Neural cell (in vitro differentiated cells): Measurements from ENCODE around the gene GUSB. TPM values are rescaled to one million over a fixed set of nuclear protein-coding genes. Genes with fewer than 3 reads are reported as not detected.
"Not testable (repeated sequence)": the region's sequence is repeated elsewhere in the genome, so short reads cannot be mapped to it uniquely, and the experiment has no call there.

Experiments used
- H2AFZ ChIP-seq: fragments of 200-600, 300-800 bp; sonication (generic), shearing (Covaris generic); 2 replicates; pipeline ENCODE4 v1.6.0; 2014; ENCODE audit warnings: low read depth, mild to moderate bottlenecking, antibody characterized with exemption, low read length, moderate library complexity
- H3F3A ChIP-seq: fragments of 200-600 bp; shearing (Covaris generic); 2 replicates; pipeline ENCODE4 v1.6.1; 2016; ENCODE audit warnings: mild to moderate bottlenecking, moderate library complexity, mixed read lengths, antibody characterized with exemption, low read length; ENCODE audit not compliant: insufficient read depth, poor library complexity, severe bottlenecking
- H3K27ac ChIP-seq: fragments of 200-600, 300-800 bp; sonication (generic), shearing (Covaris generic); 2 replicates; pipeline ENCODE4 v1.5.1; 2014; ENCODE audit warnings: mild to moderate bottlenecking, low read length, moderate library complexity
- H3K27me3 ChIP-seq: fragments of 300-800, 200-600 bp; sonication (generic), shearing (Covaris generic); 2 replicates; pipeline ENCODE4 v1.6.0; 2014; ENCODE audit warnings: mild to moderate bottlenecking, low read depth, low read length, moderate library complexity; ENCODE audit not compliant: insufficient read depth
- H3K36me3 ChIP-seq: fragments of 300-800, 200-600 bp; sonication (generic), shearing (Covaris generic); 2 replicates; pipeline ENCODE4 v1.5.1; 2014; ENCODE audit warnings: mild to moderate bottlenecking, antibody characterized with exemption, low read length, moderate library complexity; ENCODE audit not compliant: insufficient read depth
- H3K4me2 ChIP-seq: fragments of 300-800, 200-600 bp; sonication (generic), shearing (Covaris generic); 2 replicates; pipeline ENCODE4 v1.6.0; 2014; ENCODE audit warnings: mild to moderate bottlenecking, low read length
- H3K4me3 ChIP-seq: fragments of 300-800, 200-600 bp; sonication (generic), shearing (Covaris generic); 2 replicates; pipeline ENCODE4 v1.5.1; 2014; ENCODE audit warnings: mild to moderate bottlenecking, low read length, moderate library complexity
- H3K79me2 ChIP-seq: fragments of 200-600 bp; shearing (Covaris generic); replicated peaks from 2 replicates; pipeline ENCODE4 v1.6.0; 2014; ENCODE audit warnings: mild to moderate bottlenecking, low read length, moderate library complexity; ENCODE audit not compliant: insufficient read depth
- H3K9ac ChIP-seq: fragments of 300-800, 200-600 bp; sonication (generic), shearing (Covaris generic); 2 replicates; pipeline ENCODE4 v1.6.1; 2016; ENCODE audit warnings: mild to moderate bottlenecking, low read length, mixed read lengths
- H3K9me2 ChIP-seq: fragments of 200-600 bp; shearing (Covaris generic); 2 replicates; pipeline ENCODE4 v1.6.1; 2016; ENCODE audit warnings: mild to moderate bottlenecking, low read length, mixed read lengths; ENCODE audit not compliant: insufficient read depth
- H3K9me3 ChIP-seq: fragments of 200-600, 300-800 bp; sonication (generic), shearing (Covaris generic); 2 replicates; pipeline ENCODE4 v1.6.1; 2016; ENCODE audit warnings: mild to moderate bottlenecking, mixed run types, low read length, moderate library complexity, mixed read lengths
- H4K20me1 ChIP-seq: fragments of 200-600 bp; shearing (Covaris generic); 2 replicates; pipeline ENCODE4 v1.6.1; 2016; ENCODE audit warnings: mild to moderate bottlenecking, mixed run types; ENCODE audit not compliant: insufficient read depth
- EP300 ChIP-seq: fragments of 450-650 bp; conservative IDR thresholded peaks from 2 replicates; pipeline ENCODE4 v1.6.1; 2014; ENCODE audit warnings: antibody characterized with exemption, mild to moderate bottlenecking, moderate library complexity; ENCODE audit not compliant: poor library complexity, severe bottlenecking
- EZH2 ChIP-seq: fragments of 200-600, 300-800 bp; shearing (Covaris generic), sonication (generic); IDR thresholded peaks from 2 replicates; pipeline ENCODE4 v1.6.1; 2014; ENCODE audit warnings: antibody characterized with exemption, low read length, borderline replicate concordance, mild to moderate bottlenecking; ENCODE audit not compliant: insufficient read depth, poor library complexity, severe bottlenecking
- MXI1 ChIP-seq: fragments of 450-650 bp; conservative IDR thresholded peaks from 2 replicates; pipeline ENCODE4 v1.6.1; 2014; ENCODE audit warnings: antibody characterized with exemption, mild to moderate bottlenecking; ENCODE audit not compliant: poor library complexity, severe bottlenecking
- POLR2AphosphoS5 ChIP-seq: IDR thresholded peaks from 2 replicates; pipeline ENCODE4 v1.6.1; 2012
- RAD21 ChIP-seq: fragments of 450-650 bp; conservative IDR thresholded peaks from 2 replicates; pipeline ENCODE4 v1.6.1; 2014; ENCODE audit warnings: antibody characterized with exemption, mild to moderate bottlenecking, moderate library complexity
- SMC3 ChIP-seq: fragments of 450-650 bp; conservative IDR thresholded peaks from 2 replicates; pipeline ENCODE4 v1.6.1; 2014; ENCODE audit warnings: antibody characterized with exemption, mild to moderate bottlenecking, moderate library complexity; ENCODE audit not compliant: poor library complexity
- TAF1 ChIP-seq: IDR thresholded peaks from 2 replicates; pipeline ENCODE4 v1.6.1; 2012; ENCODE audit warnings: low read depth
- polyA plus RNA-seq: library from polyadenylated mRNA; depleted of rRNA; stranded (reverse); fragments of >200 nt; gene quantifications from 2 replicates; pipeline ENCODE4 v1.2.3, GENCODE V29; 2014
- TF ChIP-seq, protein P1 (sequence below): IDR thresholded peaks from 2 replicates; pipeline ENCODE4 v1.6.1; 2012; ENCODE audit warnings: borderline replicate concordance
- TF ChIP-seq, protein P2 (sequence below): fragments of 450-650 bp; IDR thresholded peaks from 2 replicates; pipeline ENCODE4 v1.5.1; 2014; ENCODE audit warnings: antibody characterized with exemption, mild to moderate bottlenecking, moderate library complexity; ENCODE audit not compliant: poor library complexity, severe bottlenecking

Gene GUSB
- polyA plus RNA-seq, 1 donor from 2014 or later: 50.3 TPM

DNA sequence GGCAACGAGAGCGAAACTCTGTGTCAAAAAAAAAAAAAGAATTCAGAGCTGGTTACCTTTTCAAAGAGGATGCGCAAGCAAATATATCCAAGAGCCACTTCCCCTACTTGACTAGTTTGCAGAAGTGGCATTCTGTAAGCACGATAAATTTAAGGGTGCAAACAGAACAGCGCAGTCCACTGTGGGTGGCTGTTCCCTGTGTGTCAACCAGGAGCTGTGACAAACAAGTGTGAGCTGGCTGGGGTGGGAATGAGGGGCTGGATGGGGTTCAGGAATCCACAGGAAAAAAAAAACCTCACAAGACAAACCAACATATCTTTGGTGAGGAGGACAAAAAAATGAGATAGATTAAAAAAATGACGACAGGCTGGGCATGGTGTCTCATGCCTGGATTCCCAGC is 15.9 kb downstream of the GUSB start:
- Histone ChIP-seq H3K4me3 (no peak overlapping the region), H2AFZ (no peak overlapping the region), H3K36me3 (no peaks in the 10 kb centered on the region), H3K9ac (no peak overlapping the region), H4K20me1 (no peaks in the 10 kb centered on the region), H3K9me3 (no peaks in the 10 kb centered on the region), H3F3A (no peaks in the 10 kb centered on the region), H3K79me2 (no peaks in the 10 kb centered on the region), H3K27ac (no peak overlapping the region), H3K4me2 (no peak overlapping the region), H3K9me2 (no peaks in the 10 kb centered on the region), H3K27me3 (no peaks in the 10 kb centered on the region)
- TF ChIP-seq, protein P1, sequence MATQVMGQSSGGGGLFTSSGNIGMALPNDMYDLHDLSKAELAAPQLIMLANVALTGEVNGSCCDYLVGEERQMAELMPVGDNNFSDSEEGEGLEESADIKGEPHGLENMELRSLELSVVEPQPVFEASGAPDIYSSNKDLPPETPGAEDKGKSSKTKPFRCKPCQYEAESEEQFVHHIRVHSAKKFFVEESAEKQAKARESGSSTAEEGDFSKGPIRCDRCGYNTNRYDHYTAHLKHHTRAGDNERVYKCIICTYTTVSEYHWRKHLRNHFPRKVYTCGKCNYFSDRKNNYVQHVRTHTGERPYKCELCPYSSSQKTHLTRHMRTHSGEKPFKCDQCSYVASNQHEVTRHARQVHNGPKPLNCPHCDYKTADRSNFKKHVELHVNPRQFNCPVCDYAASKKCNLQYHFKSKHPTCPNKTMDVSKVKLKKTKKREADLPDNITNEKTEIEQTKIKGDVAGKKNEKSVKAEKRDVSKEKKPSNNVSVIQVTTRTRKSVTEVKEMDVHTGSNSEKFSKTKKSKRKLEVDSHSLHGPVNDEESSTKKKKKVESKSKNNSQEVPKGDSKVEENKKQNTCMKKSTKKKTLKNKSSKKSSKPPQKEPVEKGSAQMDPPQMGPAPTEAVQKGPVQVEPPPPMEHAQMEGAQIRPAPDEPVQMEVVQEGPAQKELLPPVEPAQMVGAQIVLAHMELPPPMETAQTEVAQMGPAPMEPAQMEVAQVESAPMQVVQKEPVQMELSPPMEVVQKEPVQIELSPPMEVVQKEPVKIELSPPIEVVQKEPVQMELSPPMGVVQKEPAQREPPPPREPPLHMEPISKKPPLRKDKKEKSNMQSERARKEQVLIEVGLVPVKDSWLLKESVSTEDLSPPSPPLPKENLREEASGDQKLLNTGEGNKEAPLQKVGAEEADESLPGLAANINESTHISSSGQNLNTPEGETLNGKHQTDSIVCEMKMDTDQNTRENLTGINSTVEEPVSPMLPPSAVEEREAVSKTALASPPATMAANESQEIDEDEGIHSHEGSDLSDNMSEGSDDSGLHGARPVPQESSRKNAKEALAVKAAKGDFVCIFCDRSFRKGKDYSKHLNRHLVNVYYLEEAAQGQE: no peak
- TF ChIP-seq, protein P2, sequence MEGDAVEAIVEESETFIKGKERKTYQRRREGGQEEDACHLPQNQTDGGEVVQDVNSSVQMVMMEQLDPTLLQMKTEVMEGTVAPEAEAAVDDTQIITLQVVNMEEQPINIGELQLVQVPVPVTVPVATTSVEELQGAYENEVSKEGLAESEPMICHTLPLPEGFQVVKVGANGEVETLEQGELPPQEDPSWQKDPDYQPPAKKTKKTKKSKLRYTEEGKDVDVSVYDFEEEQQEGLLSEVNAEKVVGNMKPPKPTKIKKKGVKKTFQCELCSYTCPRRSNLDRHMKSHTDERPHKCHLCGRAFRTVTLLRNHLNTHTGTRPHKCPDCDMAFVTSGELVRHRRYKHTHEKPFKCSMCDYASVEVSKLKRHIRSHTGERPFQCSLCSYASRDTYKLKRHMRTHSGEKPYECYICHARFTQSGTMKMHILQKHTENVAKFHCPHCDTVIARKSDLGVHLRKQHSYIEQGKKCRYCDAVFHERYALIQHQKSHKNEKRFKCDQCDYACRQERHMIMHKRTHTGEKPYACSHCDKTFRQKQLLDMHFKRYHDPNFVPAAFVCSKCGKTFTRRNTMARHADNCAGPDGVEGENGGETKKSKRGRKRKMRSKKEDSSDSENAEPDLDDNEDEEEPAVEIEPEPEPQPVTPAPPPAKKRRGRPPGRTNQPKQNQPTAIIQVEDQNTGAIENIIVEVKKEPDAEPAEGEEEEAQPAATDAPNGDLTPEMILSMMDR: no peak
- TF ChIP-seq EZH2 (no peak), SMC3 (no peak), RAD21 (no peak), TAF1 (no peak), EP300 (no peak), POLR2AphosphoS5 (no peak), MXI1 (no peak)

DNA sequence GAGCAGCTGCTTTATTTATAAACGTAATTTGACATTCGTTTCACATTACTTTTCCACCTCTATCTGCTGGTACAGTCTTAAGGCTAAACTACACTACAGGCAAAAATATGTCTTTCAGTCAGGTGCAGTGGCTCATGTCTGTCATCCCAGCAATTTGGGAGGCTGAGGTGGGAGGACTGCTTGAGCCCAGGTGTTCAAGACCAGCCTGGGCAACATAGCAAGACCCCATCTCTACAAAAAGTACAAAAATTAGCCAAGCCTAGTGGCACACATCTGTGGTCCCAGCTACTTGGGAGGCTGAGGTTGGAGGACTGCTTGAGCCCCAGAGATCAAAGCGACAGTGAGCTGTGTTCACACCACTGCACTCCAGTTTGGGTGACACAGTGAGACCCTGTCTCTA is 17.3 kb downstream of the GUSB start:
- H3K4me2 ChIP-seq, H2AFZ ChIP-seq, H4K20me1 ChIP-seq, H3K36me3 ChIP-seq, H3K27me3 ChIP-seq, H3K9me2 ChIP-seq, H3K9ac ChIP-seq, H3K4me3 ChIP-seq, H3K79me2 ChIP-seq, H3K27ac ChIP-seq, H3F3A ChIP-seq, H3K9me3 ChIP-seq: not testable (repeated sequence)

DNA sequence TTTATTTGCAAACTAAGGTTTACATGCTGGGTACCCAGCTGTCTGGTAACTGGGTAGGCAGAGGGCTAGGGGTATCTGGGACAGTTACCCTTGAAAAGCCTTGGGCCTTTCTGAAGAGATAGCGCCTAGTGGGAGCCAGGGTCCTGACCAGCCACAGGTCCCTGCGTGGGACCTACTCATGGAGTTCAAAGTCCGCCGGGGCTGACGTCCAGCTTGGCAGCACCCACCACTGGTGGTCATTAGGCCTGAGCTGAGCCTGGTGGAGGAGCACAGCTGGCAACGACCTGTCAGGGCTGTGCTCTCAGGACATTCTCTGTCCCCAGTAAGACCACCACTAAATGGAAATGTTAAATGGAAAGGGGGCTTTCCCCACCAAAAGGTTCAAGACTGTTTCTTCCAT is 20.0 kb downstream of the GUSB start:
- Histone ChIP-seq H3K27ac (no peak overlapping the region), H2AFZ (no peak overlapping the region), H3K9me2 (no peaks in the 10 kb centered on the region), H3K4me2 (no peak overlapping the region), H3K9ac (no peak overlapping the region), H3K79me2 (no peaks in the 10 kb centered on the region), H3K36me3 (peaks cover 8% of the 10 kb centered on the region), H3K9me3 (no peaks in the 10 kb centered on the region), H3F3A (no peaks in the 10 kb centered on the region), H3K4me3 (no peak overlapping the region), H4K20me1 (no peaks in the 10 kb centered on the region), H3K27me3 (no peaks in the 10 kb centered on the region)
- TF ChIP-seq RAD21 (no peak), MXI1 (no peak), SMC3 (no peak), EP300 (no peak), EZH2 (no peak), TAF1 (no peak), POLR2AphosphoS5 (no peak)
- TF ChIP-seq, protein P2: no peak
- TF ChIP-seq, protein P1: no peak
